ENCODE measurements around the gene DNM3.

DNM3 gene

GRCh38 chr1:172003766-172004530 lies 162.7 kb downstream of the DNM3 start:
- no peak overlapping the region for H3K4me3 ChIP-seq (replicated peaks; ENCODE audit: low read depth, low read length)
- DNase-seq (ENCODE audit: extremely low read depth, low read depth): no peak
- no peak for TF ChIP-seq CTCF (IDR thresholded peaks at IDR 0.05; ENCODE audit: low read depth, low read length, missing control alignments)

GRCh38 chr1:172004671-172005070 lies 163.4 kb downstream of the DNM3 start:
- DNase-seq (ENCODE audit: extremely low read depth, low read depth): no peak
- H3K4me3 ChIP-seq (replicated peaks; ENCODE audit: low read depth, low read length): no peak overlapping the region
- no peak for TF ChIP-seq CTCF (IDR thresholded peaks at IDR 0.05; ENCODE audit: low read depth, low read length, missing control alignments)

GRCh38 chr1:172005856-172006255 lies 164.6 kb downstream of the DNM3 start:
- TF ChIP-seq CTCF (IDR thresholded peaks at IDR 0.05; ENCODE audit: low read depth, low read length, missing control alignments): no peak
- no peak overlapping the region for H3K4me3 ChIP-seq (replicated peaks; ENCODE audit: low read depth, low read length)
- no peak for DNase-seq (ENCODE audit: extremely low read depth, low read depth)

DNA sequence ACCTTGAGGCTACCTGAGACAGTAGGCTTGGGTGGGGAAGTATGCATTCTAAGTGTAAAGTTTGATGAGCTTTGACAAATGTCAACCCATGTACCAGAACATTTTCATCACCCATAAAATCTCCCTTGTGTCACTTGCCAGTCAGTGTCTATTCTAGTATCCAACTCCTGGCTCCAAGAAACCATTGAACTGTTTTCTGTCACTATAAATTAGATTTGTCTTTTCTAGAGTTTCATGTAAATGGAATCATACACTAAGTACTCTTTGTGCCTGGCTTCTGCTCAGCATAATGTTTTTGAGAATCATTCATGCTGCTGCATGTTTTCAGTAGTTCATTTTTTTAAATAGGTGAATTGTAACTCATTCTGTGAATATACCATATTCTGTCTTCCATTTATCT lies 165.4 kb downstream of the DNM3 start:
- DNase-seq (ENCODE audit: extremely low read depth, low read depth): no peak
- H3K4me3 ChIP-seq (replicated peaks; ENCODE audit: low read depth, low read length): no peak overlapping the region
- no peak for TF ChIP-seq CTCF (IDR thresholded peaks at IDR 0.05; ENCODE audit: low read depth, low read length, missing control alignments)

DNA sequence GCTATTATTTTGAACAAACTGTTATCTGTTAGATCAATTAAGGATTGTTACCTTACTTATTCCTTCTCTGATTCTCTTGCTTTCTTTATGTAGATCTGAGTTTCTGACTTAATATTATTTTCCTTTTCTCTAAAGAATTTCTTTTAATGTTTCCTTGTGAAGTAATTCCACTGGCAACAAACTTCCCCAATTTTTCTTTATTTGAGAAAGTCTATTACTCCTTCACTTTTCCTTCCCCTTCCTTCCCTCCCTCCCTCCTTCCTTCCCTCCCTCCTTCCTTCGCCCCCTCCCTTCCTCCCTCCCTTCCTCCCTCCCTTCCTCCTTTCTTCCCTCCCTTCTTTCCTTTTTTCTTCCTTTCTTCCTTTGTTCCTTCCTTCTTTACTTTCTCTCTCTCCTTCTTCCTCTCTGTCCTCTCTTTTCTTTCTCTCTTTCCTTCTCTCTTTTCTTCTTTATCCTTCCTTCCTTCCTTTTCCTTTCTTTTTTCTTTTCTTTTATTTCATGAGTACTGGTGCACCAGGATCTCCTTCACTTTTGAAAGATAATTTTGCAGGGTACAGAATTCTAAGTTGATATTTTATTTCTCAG lies 177.5 kb downstream of the DNM3 start:
- no peak for TF ChIP-seq CTCF (IDR thresholded peaks at IDR 0.05; ENCODE audit: low read depth, low read length, missing control alignments)
- DNase-seq (ENCODE audit: extremely low read depth, low read depth): no peak
- no peak overlapping the region for H3K4me3 ChIP-seq (replicated peaks; ENCODE audit: low read depth, low read length)

GRCh38 chr1:172019976-172020375 lies 178.7 kb downstream of the DNM3 start:
- no peak for DNase-seq (ENCODE audit: extremely low read depth, low read depth)
- TF ChIP-seq CTCF (IDR thresholded peaks at IDR 0.05; ENCODE audit: low read depth, low read length, missing control alignments): no peak
- no peak overlapping the region for H3K4me3 ChIP-seq (replicated peaks; ENCODE audit: low read depth, low read length)
